ENCODE results near the gene DTNBP1. TPM values are rescaled to one million over a fixed set of nuclear protein-coding genes. Genes with fewer than 3 reads are reported as not detected.
A peak's percentile ranks its signal among the peaks of the same experiment; 100 is the strongest.

The DTNBP1 gene
- total and polyA plus RNA-seq, 2 donors (not counting 1 experiment from before 2014, with no cell fraction given) = 9.9 to 13.6 TPM

DNA sequence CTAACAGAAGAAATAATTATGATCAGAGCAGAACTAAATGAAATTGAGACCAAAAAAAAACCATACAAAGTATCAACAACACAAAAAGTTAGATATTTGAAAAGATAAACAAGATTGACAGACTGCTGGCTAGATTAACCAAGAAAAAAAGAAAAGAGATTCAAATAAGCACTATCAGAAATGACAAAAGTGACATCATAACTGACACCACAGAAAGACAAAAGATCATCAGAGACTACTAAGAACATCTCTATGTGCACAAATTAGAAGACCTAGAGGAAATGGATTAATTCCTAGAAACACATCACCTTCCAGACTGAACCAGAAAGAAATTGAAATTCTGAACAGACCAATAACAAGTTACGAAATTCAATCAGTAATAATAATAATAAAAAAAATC, 17.9 kb downstream of the DTNBP1 start:
- Histone ChIP-seq H3K36me3 (ENCODE audit: control insufficient read depth, insufficient read depth, low read length) (no peaks in the 10 kb centered on the region), H3K9me3 (ENCODE audit: control insufficient read depth, insufficient read depth, low read depth, low read length) (no peaks in the 10 kb centered on the region), H2AFZ (ENCODE audit: low read length) (no peak overlapping the region), H3K27ac (ENCODE audit: insufficient read depth, low read length) (no peak overlapping the region), H3K79me2 (ENCODE audit: control insufficient read depth, insufficient read depth, low read length) (no peaks in the 10 kb centered on the region), H3K4me1 (ENCODE audit: control insufficient read depth, extremely low read depth, insufficient read depth, low read length) (no peaks in the 10 kb centered on the region), H3K4me2 (ENCODE audit: extremely low read depth, insufficient read depth, low read length) (no peak overlapping the region), H4K20me1 (ENCODE audit: control insufficient read depth, extremely low read depth, insufficient read depth, low read length) (no peaks in the 10 kb centered on the region), H3K4me3 (replicated peaks in 1 of 4; ENCODE audit: control extremely low read depth in 1 of 4, insufficient read depth in 1 of 4, low read depth in 3 of 4, low read length in 4 of 4) (no peak overlapping the region), H3K27me3 (ENCODE audit: control insufficient read depth, insufficient read depth, low read length) (no peaks in the 10 kb centered on the region), H3K9ac (ENCODE audit: insufficient read depth, low read length) (no peak overlapping the region)
- DNase-seq (ENCODE audit: low read depth in 2 of 2) = no peak
- no peak for TF ChIP-seq EZH2 (IDR thresholded peaks at IDR 0.05; ENCODE audit: low read length, missing control alignments)
- TF ChIP-seq CTCF (conservative IDR thresholded peaks at IDR 0.05 in 1 of 2, IDR thresholded peaks at IDR 0.05 in 1 of 2; ENCODE audit: low read depth in 1 of 2, low read length in 2 of 2) = no peak

GRCh38 chr6:15643542-15643941, 19.3 kb downstream of the DTNBP1 start:
- no peak overlapping the region for H3K27ac ChIP-seq (ENCODE audit: insufficient read depth, low read length)
- no peaks in the 10 kb centered on the region for H3K27me3 ChIP-seq (ENCODE audit: control insufficient read depth, insufficient read depth, low read length)
- no peaks in the 10 kb centered on the region for H3K36me3 ChIP-seq (ENCODE audit: control insufficient read depth, insufficient read depth, low read length)
- no peaks in the 10 kb centered on the region for H3K4me1 ChIP-seq (ENCODE audit: control insufficient read depth, extremely low read depth, insufficient read depth, low read length)
- H3K4me2 ChIP-seq (ENCODE audit: extremely low read depth, insufficient read depth, low read length) = no peak overlapping the region
- no peaks in the 10 kb centered on the region for H3K9me3 ChIP-seq (ENCODE audit: control insufficient read depth, insufficient read depth, low read depth, low read length)
- no peak for DNase-seq (ENCODE audit: low read depth in 2 of 2)
- H3K79me2 ChIP-seq (ENCODE audit: control insufficient read depth, insufficient read depth, low read length) = no peaks in the 10 kb centered on the region
- no peak overlapping the region for H3K9ac ChIP-seq (ENCODE audit: insufficient read depth, low read length)
- TF ChIP-seq CTCF (conservative IDR thresholded peaks at IDR 0.05 in 1 of 2, IDR thresholded peaks at IDR 0.05 in 1 of 2; ENCODE audit: low read depth in 1 of 2, low read length in 2 of 2) (no peak), EZH2 (IDR thresholded peaks at IDR 0.05; ENCODE audit: low read length, missing control alignments) (no peak)
- H3K4me3 ChIP-seq (replicated peaks in 1 of 4; ENCODE audit: control extremely low read depth in 1 of 4, insufficient read depth in 1 of 4, low read depth in 3 of 4, low read length in 4 of 4) = no peak overlapping the region
- H4K20me1 ChIP-seq (ENCODE audit: control insufficient read depth, extremely low read depth, insufficient read depth, low read length) = no peaks in the 10 kb centered on the region
- no peak overlapping the region for H2AFZ ChIP-seq (ENCODE audit: low read length)

DNA sequence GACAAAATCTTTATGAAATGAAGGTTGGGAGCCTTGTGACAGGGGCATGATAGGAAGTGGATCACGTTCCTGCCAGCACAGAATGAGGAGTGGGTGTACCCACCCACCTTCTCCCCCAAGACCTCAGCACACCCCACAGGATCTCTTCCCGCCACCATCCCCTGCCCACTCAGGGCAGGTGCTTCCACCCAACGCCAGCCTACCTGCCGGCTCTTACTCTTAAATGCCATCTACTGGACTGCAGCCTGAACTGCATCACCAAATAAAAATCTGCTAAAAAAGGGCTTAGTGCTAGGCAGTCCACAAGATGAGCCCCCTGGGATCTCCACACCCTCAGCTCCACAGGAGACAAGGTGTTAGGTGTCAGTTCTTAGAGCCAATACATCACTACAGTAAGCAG, 20.6 kb downstream of the DTNBP1 start:
- Histone ChIP-seq H3K9me3 (ENCODE audit: control insufficient read depth, insufficient read depth, low read depth, low read length) (no peaks in the 10 kb centered on the region), H3K27me3 (ENCODE audit: control insufficient read depth, insufficient read depth, low read length) (no peaks in the 10 kb centered on the region), H3K4me1 (ENCODE audit: control insufficient read depth, extremely low read depth, insufficient read depth, low read length) (no peaks in the 10 kb centered on the region), H3K4me3 (replicated peaks in 1 of 4; ENCODE audit: control extremely low read depth in 1 of 4, insufficient read depth in 1 of 4, low read depth in 3 of 4, low read length in 4 of 4) (no peak overlapping the region), H4K20me1 (ENCODE audit: control insufficient read depth, extremely low read depth, insufficient read depth, low read length) (no peaks in the 10 kb centered on the region), H3K9ac (ENCODE audit: insufficient read depth, low read length) (no peak overlapping the region), H3K79me2 (ENCODE audit: control insufficient read depth, insufficient read depth, low read length) (no peaks in the 10 kb centered on the region), H3K4me2 (ENCODE audit: extremely low read depth, insufficient read depth, low read length) (no peak overlapping the region), H3K27ac (ENCODE audit: insufficient read depth, low read length) (no peak overlapping the region), H3K36me3 (ENCODE audit: control insufficient read depth, insufficient read depth, low read length) (no peaks in the 10 kb centered on the region), H2AFZ (ENCODE audit: low read length) (no peak overlapping the region)
- no peak for DNase-seq (ENCODE audit: low read depth in 2 of 2)
- TF ChIP-seq EZH2 (IDR thresholded peaks at IDR 0.05; ENCODE audit: low read length, missing control alignments) (no peak), CTCF (conservative IDR thresholded peaks at IDR 0.05 in 1 of 2, IDR thresholded peaks at IDR 0.05 in 1 of 2; ENCODE audit: low read depth in 1 of 2, low read length in 2 of 2) (peak in 1 of 2 donors; percentile 28)
